NB4 (cell line): ENCODE results near the gene USP6NL.

ENCODE experiments used
- CTCF ChIP-seq: IDR thresholded peaks from one replicate; pipeline ENCODE4 v1.5.1; 2012; ENCODE audit warnings: low read depth, low read length
- POLR2A ChIP-seq: IDR thresholded peaks from 2 replicates; pipeline ENCODE4 v1.6.1; 2011; ENCODE audit warnings: mild to moderate bottlenecking; ENCODE audit not compliant: insufficient read length; ENCODE audit errors: extremely low read depth

- TF ChIP-seq POLR2A (no peak), CTCF (no peak)
Observed at GRCh38 chr10:11581213-11581612, 30.2 kb downstream of the USP6NL start.
